ENCODE results near the gene TULP4.

GRCh38 chr6:158278004-158278403 is 34.3 kb upstream of the TULP4 start:
- TF ChIP-seq CTCF (IDR thresholded peaks at IDR 0.05; ENCODE audit: control extremely low read depth in 1 of 3, insufficient read depth in 1 of 3, low read depth in 1 of 3, low read length in 3 of 3) (no peak), POLR2AphosphoS5 (IDR thresholded peaks at IDR 0.05; ENCODE audit: low read depth, low read length) (no peak), TEAD4 (IDR thresholded peaks at IDR 0.05; ENCODE audit: low read depth, low read length) (no peak), CREB1 (IDR thresholded peaks at IDR 0.05) (no peak), CBX5 (IDR thresholded peaks at IDR 0.05; ENCODE audit: low read depth, low read length) (no peak), GTF2F1 (IDR thresholded peaks at IDR 0.05; ENCODE audit: borderline replicate concordance, low read depth, low read length) (no peak), POLR2A (IDR thresholded peaks at IDR 0.05; ENCODE audit: control extremely low read depth in 1 of 2, low read depth in 2 of 2, low read length in 2 of 2) (no peak), PHF8 (conservative IDR thresholded peaks at IDR 0.05; ENCODE audit: low read depth, low read length) (no peak), SP1 (IDR thresholded peaks at IDR 0.05; ENCODE audit: low read depth, low read length) (no peak), EZH2 (IDR thresholded peaks at IDR 0.05; ENCODE audit: low read depth, low read length, severe bottlenecking) (no peak), SP2 (IDR thresholded peaks at IDR 0.05; ENCODE audit: low read length) (no peak), ZNF274 (IDR thresholded peaks at IDR 0.05; ENCODE audit: borderline replicate concordance, extremely low read depth, low read length) (no peak)
